ACC112 (cell line): Measurements from ENCODE around the gene HDAC11.

Source experiments
- H2AFZ ChIP-seq: fragments of 200-600 bp; sonication (generic); one replicate; pipeline ENCODE4 v1.6.0; 2017; ENCODE audit warnings: antibody characterized with exemption, low read length; ENCODE audit not compliant: unreplicated experiment
- H3K27ac ChIP-seq: fragments of 200-600 bp; sonication (generic); 2 replicates; pipeline ENCODE4 v1.5.1; 2014; ENCODE audit warnings: low read depth, mild to moderate bottlenecking, antibody characterized with exemption, low read length, moderate library complexity
- H3K27me3 ChIP-seq: fragments of 200-600 bp; sonication (generic); 2 replicates; pipeline ENCODE4 v1.6.1; 2014; ENCODE audit warnings: mild to moderate bottlenecking, antibody characterized with exemption, low read length, moderate library complexity, mixed read lengths; ENCODE audit not compliant: insufficient read depth
- H3K36me3 ChIP-seq: fragments of 200-600 bp; sonication (generic); 2 replicates; pipeline ENCODE4 v1.6.1; 2016; ENCODE audit warnings: mild to moderate bottlenecking, antibody characterized with exemption, low read length, moderate library complexity, mixed read lengths; ENCODE audit not compliant: insufficient read depth
- H3K4me1 ChIP-seq: fragments of 200-600 bp; sonication (generic); one replicate; pipeline ENCODE4 v1.6.1; 2016; ENCODE audit warnings: low read length, mixed read lengths; ENCODE audit not compliant: insufficient read depth, unreplicated experiment, control insufficient read depth
- H3K4me3 ChIP-seq: fragments of 200-600 bp; sonication (generic); 2 replicates; pipeline ENCODE4 v1.5.1; 2014; ENCODE audit warnings: mild to moderate bottlenecking, low read depth, low read length
- H3K79me2 ChIP-seq: fragments of 200-600 bp; sonication (generic); one replicate; pipeline ENCODE4 v1.6.0; 2016; ENCODE audit warnings: low read length; ENCODE audit not compliant: control insufficient read depth, unreplicated experiment, insufficient read depth

Gene HDAC11

GRCh38 chr3:13501958-13502790 is 22.1 kb downstream of the HDAC11 start:
- no peak overlapping the region for H3K27ac ChIP-seq
- no peaks in the 10 kb centered on the region for H3K4me1 ChIP-seq
- no peak overlapping the region for H2AFZ ChIP-seq
- no peaks in the 10 kb centered on the region for H3K27me3 ChIP-seq
- no peak overlapping the region for H3K4me3 ChIP-seq
- no peaks in the 10 kb centered on the region for H3K36me3 ChIP-seq
- no peaks in the 10 kb centered on the region for H3K79me2 ChIP-seq

- Histone ChIP-seq H3K27ac (no peak overlapping the region), H3K4me1 (no peaks in the 10 kb centered on the region), H3K4me3 (no peak overlapping the region), H3K79me2 (no peaks in the 10 kb centered on the region), H3K36me3 (no peaks in the 10 kb centered on the region), H2AFZ (no peak overlapping the region), H3K27me3 (no peaks in the 10 kb centered on the region)
Observed at GRCh38 chr3:13502791-13503060, 22.6 kb downstream of the HDAC11 start.

DNA sequence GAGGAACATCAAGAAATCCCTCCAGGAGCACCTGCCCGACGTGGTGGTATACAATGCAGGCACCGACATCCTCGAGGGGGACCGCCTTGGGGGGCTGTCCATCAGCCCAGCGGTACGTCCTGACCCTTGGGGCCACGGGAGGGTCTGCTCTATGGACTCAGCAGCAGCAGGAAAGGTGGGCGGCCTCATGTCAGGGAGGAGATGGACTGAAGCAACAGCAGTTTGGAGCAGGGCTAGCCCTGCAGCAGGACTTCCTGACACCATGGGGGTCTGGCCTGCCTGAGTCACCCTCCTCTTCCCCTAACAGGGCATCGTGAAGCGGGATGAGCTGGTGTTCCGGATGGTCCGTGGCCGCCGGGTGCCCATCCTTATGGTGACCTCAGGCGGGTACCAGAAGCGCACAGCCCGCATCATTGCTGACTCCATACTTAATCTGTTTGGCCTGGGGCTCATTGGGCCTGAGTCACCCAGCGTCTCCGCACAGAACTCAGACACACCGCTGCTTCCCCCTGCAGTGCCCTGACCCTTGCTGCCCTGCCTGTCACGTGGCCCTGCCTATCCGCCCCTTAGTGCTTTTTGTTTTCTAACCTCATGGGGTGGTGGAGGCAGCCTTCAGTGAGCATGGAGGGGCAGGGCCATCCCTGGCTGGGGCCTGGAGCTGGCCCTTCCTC is 24.2 kb downstream of the HDAC11 start:
- Histone ChIP-seq H3K27ac (no peak overlapping the region), H2AFZ (no peak overlapping the region), H3K79me2 (no peaks in the 10 kb centered on the region)

GRCh38 chr3:13505147-13506130 is 25.3 kb downstream of the HDAC11 start:
- Histone ChIP-seq H3K4me1 (no peaks in the 10 kb centered on the region), H3K4me3 (no peak overlapping the region), H3K79me2 (no peaks in the 10 kb centered on the region), H3K27ac (no peak overlapping the region), H2AFZ (no peak overlapping the region), H3K27me3 (no peaks in the 10 kb centered on the region), H3K36me3 (no peaks in the 10 kb centered on the region)

More for the DNA sequence above, 24.2 kb downstream of the HDAC11 start:
- no peaks in the 10 kb centered on the region for H3K27me3 ChIP-seq
- H3K4me3 ChIP-seq = no peak overlapping the region
- no peaks in the 10 kb centered on the region for H3K4me1 ChIP-seq
- H3K36me3 ChIP-seq = no peaks in the 10 kb centered on the region

DNA sequence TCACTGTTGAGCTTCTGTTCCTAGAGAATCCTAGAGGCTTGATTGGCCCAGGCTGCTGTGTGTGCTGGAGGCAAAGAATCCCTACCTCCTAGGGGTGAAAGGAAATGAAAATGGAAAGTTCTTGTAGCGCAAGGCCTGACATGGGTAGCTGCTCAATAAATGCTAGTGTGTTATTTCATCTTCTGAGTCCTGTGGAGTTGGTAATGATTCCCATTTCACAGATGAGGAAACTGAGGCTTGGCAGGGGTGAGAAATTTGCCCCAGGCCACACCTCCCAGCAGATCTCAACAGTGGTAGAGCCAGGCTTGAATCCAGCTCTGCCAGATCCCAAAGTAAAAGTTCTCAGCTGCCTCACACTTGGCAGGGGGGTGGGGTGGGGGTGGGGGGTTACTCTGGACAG is 26.1 kb downstream of the HDAC11 start:
- Histone ChIP-seq H2AFZ (no peak overlapping the region), H3K27ac (no peak overlapping the region), H3K79me2 (no peaks in the 10 kb centered on the region), H3K4me3 (no peak overlapping the region), H3K36me3 (no peaks in the 10 kb centered on the region), H3K27me3 (no peaks in the 10 kb centered on the region), H3K4me1 (no peaks in the 10 kb centered on the region)

GRCh38 chr3:13506680-13507079 is 26.6 kb downstream of the HDAC11 start:
- no peak overlapping the region for H3K4me3 ChIP-seq
- no peaks in the 10 kb centered on the region for H3K36me3 ChIP-seq
- H3K27ac ChIP-seq = no peak overlapping the region
- H3K79me2 ChIP-seq = no peaks in the 10 kb centered on the region
- H3K27me3 ChIP-seq = no peaks in the 10 kb centered on the region
- H2AFZ ChIP-seq = no peak overlapping the region
- H3K4me1 ChIP-seq = no peaks in the 10 kb centered on the region

GRCh38 chr3:13507247-13507569 is 27.1 kb downstream of the HDAC11 start:
- H3K4me1 ChIP-seq = no peaks in the 10 kb centered on the region
- H2AFZ ChIP-seq = no peak overlapping the region
- no peak overlapping the region for H3K4me3 ChIP-seq
- no peak overlapping the region for H3K27ac ChIP-seq
- no peaks in the 10 kb centered on the region for H3K79me2 ChIP-seq
- no peaks in the 10 kb centered on the region for H3K27me3 ChIP-seq
- H3K36me3 ChIP-seq = no peaks in the 10 kb centered on the region

DNA sequence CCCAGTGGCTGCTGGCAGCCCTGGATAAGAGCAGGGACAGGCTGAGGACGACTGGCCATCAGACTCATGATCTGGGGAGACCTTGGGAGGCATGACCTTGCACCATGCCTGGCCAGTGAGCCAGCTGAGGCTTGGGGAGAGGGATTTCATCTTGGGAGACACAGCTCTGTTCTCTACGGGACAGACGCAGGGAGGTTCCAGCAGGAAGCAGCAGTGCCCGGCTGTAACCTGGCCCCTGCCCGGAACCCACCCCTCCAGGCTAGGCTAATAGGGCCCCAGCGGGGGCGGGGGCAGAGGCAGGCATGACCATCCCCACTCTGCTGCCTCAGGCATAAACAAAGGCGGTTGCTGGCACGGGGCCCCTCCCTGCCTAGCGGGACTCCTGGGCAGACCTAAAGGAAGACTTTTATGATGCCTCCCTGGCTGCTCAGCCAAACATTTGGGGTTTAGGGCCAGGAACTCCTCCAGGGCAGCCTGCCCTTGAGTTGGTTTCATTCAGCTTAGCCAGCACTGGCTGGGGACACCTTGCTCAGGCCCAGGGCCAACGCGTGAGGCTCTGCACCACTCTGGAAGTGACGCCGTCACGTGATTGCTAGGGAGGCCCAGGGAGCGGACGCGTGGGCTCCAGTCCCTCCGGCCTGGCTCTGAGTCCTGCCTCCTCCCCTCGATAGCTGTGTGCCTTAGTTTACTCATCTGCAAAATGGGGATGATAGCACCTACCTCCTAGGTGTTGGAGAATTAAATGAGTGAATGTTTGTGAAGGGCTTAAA is 27.6 kb downstream of the HDAC11 start:
- Histone ChIP-seq H3K79me2 (no peaks in the 10 kb centered on the region), H2AFZ (no peak overlapping the region), H3K4me3 (no peak overlapping the region), H3K27ac (no peak overlapping the region), H3K27me3 (no peaks in the 10 kb centered on the region), H3K36me3 (no peaks in the 10 kb centered on the region), H3K4me1 (no peaks in the 10 kb centered on the region)

DNA sequence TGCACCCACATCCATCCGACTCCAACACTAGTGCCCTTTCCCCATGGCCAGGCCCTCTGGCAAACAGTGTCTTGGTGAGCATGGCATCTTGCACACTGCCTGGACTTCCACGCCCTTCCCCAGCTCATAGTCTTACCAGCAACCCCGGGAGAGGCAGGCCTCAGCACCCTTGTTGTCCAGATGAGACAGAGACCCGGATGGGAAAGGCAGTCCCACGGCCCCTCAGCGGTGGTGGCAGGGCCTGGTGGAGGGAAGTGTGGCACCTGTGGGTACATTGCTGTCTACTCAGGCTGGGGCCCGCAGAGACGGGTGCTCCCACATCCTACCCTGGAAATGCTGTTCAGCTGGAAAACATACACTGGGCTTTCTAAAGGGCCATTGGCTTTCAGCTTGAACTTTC is 28.4 kb downstream of the HDAC11 start:
- no peaks in the 10 kb centered on the region for H3K36me3 ChIP-seq
- H3K4me1 ChIP-seq = peaks cover under 1% of the 10 kb centered on the region
- H3K79me2 ChIP-seq = no peaks in the 10 kb centered on the region
- no peak overlapping the region for H3K4me3 ChIP-seq
- no peak overlapping the region for H3K27ac ChIP-seq
- H2AFZ ChIP-seq = no peak overlapping the region
- no peaks in the 10 kb centered on the region for H3K27me3 ChIP-seq
